Activated gamma-delta T cell treated with anti-CD3 and anti-CD28 coated beads, Interleukin-2, amount 50 U/mL, for 16 hours (primary cell): ENCODE measurements around the gene USP13.
"Not testable (repeated sequence)": the region's sequence is repeated elsewhere in the genome, so short reads cannot be mapped to it uniquely, and the experiment has no call there.

ENCODE experiments used
- DNase-seq: peaks from one replicate; pipeline ENCODE4 v3.0.0-alpha.2; 2020; ENCODE audit warnings: low read depth

The USP13 gene

GRCh38 chr3:179652447-179653095 lies at the start of gene USP13:
Gene USP13, plus strand, starts transcription at chr3:179653040. Its CDS starts 186 bp downstream, at chr3:179653226.
- DNase-seq: peak; percentile 25

- DNase-seq: no peak
Observed at GRCh38 chr3:179603321-179603720, 49.5 kb upstream of the USP13 start.

GRCh38 chr3:179603831-179604230 lies 49.0 kb upstream of the USP13 start:
- no peak for DNase-seq

- peak; percentile 88 for DNase-seq
Observed at GRCh38 chr3:179604321-179605078, 48.3 kb upstream of the USP13 start, which contains the start of the genes MRPL47 and NDUFB5. Gene MRPL47, minus strand, starts transcription at chr3:179604638. Its CDS starts 14 bp downstream, at chr3:179604624. Gene NDUFB5, plus strand, starts transcription at chr3:179604794. Its CDS starts 22 bp downstream, at chr3:179604816.

- no peak for DNase-seq
Observed at GRCh38 chr3:179606534-179607085, 46.2 kb upstream of the USP13 start.

- DNase-seq: no peak
Observed at GRCh38 chr3:179608931-179609720, 43.7 kb upstream of the USP13 start.

GRCh38 chr3:179610066-179610465 lies 42.8 kb upstream of the USP13 start:
- no peak for DNase-seq

- no peak for DNase-seq
Observed at GRCh38 chr3:179613807-179614206, 39.0 kb upstream of the USP13 start.

GRCh38 chr3:179615458-179616173 lies 37.2 kb upstream of the USP13 start:
- no peak for DNase-seq

GRCh38 chr3:179622023-179622422 lies 30.8 kb upstream of the USP13 start:
- DNase-seq: no peak

GRCh38 chr3:179624451-179624850 lies 28.4 kb upstream of the USP13 start:
- no peak for DNase-seq

GRCh38 chr3:179630753-179631451 lies 21.9 kb upstream of the USP13 start:
- no peak for DNase-seq

- no peak for DNase-seq
Observed at GRCh38 chr3:179640469-179640868, 12.4 kb upstream of the USP13 start.

GRCh38 chr3:179642871-179643270 lies 10.0 kb upstream of the USP13 start:
- DNase-seq: no peak

- not testable (repeated sequence) for DNase-seq
Observed at GRCh38 chr3:179643837-179644236, 9.0 kb upstream of the USP13 start.

- no peak for DNase-seq
Observed at GRCh38 chr3:179646177-179646576, 6.7 kb upstream of the USP13 start.

- no peak for DNase-seq
Observed at GRCh38 chr3:179651687-179652446, 973 bp upstream of the USP13 start.

GRCh38 chr3:179653096-179653797 lies 407 bp downstream of the USP13 start:
- peak; percentile 30 for DNase-seq

- no peak for DNase-seq
Observed at GRCh38 chr3:179655236-179655635, 2.4 kb downstream of the USP13 start.

- no peak for DNase-seq
Observed at GRCh38 chr3:179658606-179659005, 5.8 kb downstream of the USP13 start.
